Retina (tissue), 1 donor: ENCODE data around the gene KRT34.
"Not testable (repeated sequence)": the region's sequence is repeated elsewhere in the genome, so short reads cannot be mapped to it uniquely, and the experiment has no call there.

ENCODE experiments used
- DNase-seq: peaks from one replicate; pipeline ENCODE4 v3.0.0-alpha.2; 2016

The KRT34 gene

GRCh38 chr17:41403404-41404023 is 21.4 kb upstream of the KRT34 start:
- DNase-seq: no peak

- DNase-seq: no peak
Observed at GRCh38 chr17:41402161-41402560, 20.1 kb upstream of the KRT34 start.

GRCh38 chr17:41396996-41397660 is 15.0 kb upstream of the KRT34 start, which contains the start of gene KRT31:
Gene KRT31, minus strand, starts transcription at chr17:41397608. Its CDS starts 69 bp downstream, at chr17:41397539.
- no peak for DNase-seq

GRCh38 chr17:41396340-41396739 is 14.2 kb upstream of the KRT34 start:
- no peak for DNase-seq

- DNase-seq: no peak
Observed at GRCh38 chr17:41395611-41396010, 13.5 kb upstream of the KRT34 start.

- DNase-seq: not testable (repeated sequence)
Observed at GRCh38 chr17:41395044-41395443, 12.9 kb upstream of the KRT34 start.

GRCh38 chr17:41394254-41394996 is 12.3 kb upstream of the KRT34 start:
- no peak for DNase-seq

GRCh38 chr17:41393826-41394225 is 11.7 kb upstream of the KRT34 start:
- no peak for DNase-seq

- no peak for DNase-seq
Observed at GRCh38 chr17:41393294-41393693, 11.2 kb upstream of the KRT34 start.

GRCh38 chr17:41392278-41392677 is 10.2 kb upstream of the KRT34 start:
- no peak for DNase-seq

- no peak for DNase-seq
Observed at GRCh38 chr17:41391535-41391934, 9.4 kb upstream of the KRT34 start.

GRCh38 chr17:41390411-41390938 is 8.4 kb upstream of the KRT34 start:
- no peak for DNase-seq

- no peak for DNase-seq
Observed at GRCh38 chr17:41387670-41388069, 5.6 kb upstream of the KRT34 start.

- no peak for DNase-seq
Observed at GRCh38 chr17:41386227-41386626, 4.1 kb upstream of the KRT34 start.

GRCh38 chr17:41383690-41384089 is 1.6 kb upstream of the KRT34 start:
- DNase-seq: no peak

- no peak for DNase-seq
Observed at GRCh38 chr17:41382394-41382793, 288 bp upstream of the KRT34 start.

GRCh38 chr17:41380091-41380490 is 2.0 kb downstream of the KRT34 start:
- DNase-seq: not testable (repeated sequence)

GRCh38 chr17:41377546-41377945 is 4.6 kb downstream of the KRT34 start:
- no peak for DNase-seq

GRCh38 chr17:41369713-41370112 is 12.4 kb downstream of the KRT34 start, which contains the start of gene KRT33B:
Gene KRT33B, minus strand, starts transcription at chr17:41369813. Its CDS starts 63 bp downstream, at chr17:41369750.
- DNase-seq: no peak

- DNase-seq: no peak
Observed at GRCh38 chr17:41369023-41369422, 13.1 kb downstream of the KRT34 start.

- no peak for DNase-seq
Observed at GRCh38 chr17:41367426-41368075, 14.6 kb downstream of the KRT34 start.

GRCh38 chr17:41366070-41366469 is 16.0 kb downstream of the KRT34 start:
- no peak for DNase-seq

- DNase-seq: no peak
Observed at GRCh38 chr17:41363881-41364280, 18.2 kb downstream of the KRT34 start.
